ENCODE data around the gene FDX2. TPM values are rescaled to one million over a fixed set of nuclear protein-coding genes. Genes with fewer than 3 reads are reported as not detected.

Gene FDX2
- total and polyA plus RNA-seq, 2 of the 8 experiments (the other 6 are each of a cell fraction or from before 2014, with no cell fraction given), result 27.0 to 64.4 TPM

- Histone ChIP-seq H2AK5ac (ENCODE audit: low read depth, low read length) (no peak overlapping the region), H4K8ac (ENCODE audit: extremely low read depth, insufficient read depth, low read length) (peak overlapping the region; percentile 80; the same call in 1 of the 2 replicates), H4K5ac (ENCODE audit: insufficient read length, low read depth, low read length) (no peak overlapping the region), H2BK20ac (ENCODE audit: low read length) (no peak overlapping the region), H3K4me2 (ENCODE audit: insufficient read depth in 1 of 2, low read depth in 2 of 2, low read length in 2 of 2) (peak overlapping the region; percentile 70 to 75), H3K4me1 (replicated peaks in 1 of 4; ENCODE audit: control insufficient read depth in 3 of 4, insufficient read depth in 4 of 4, low read length in 3 of 4) (peaks cover 0 to 8% (median 5%) of the 10 kb centered on the region in 4 experiments; a peak in 5 of 7 replicates), H3K23me2 (ENCODE audit: low read depth, low read length) (peaks cover 11% of the 10 kb centered on the region; the same call in 1 of the 2 replicates), H2BK5ac (ENCODE audit: low read depth, low read length) (0 out of 2 replicates have a peak overlapping the region, but pooled peaks have one; percentile 9), H2AFZ (ENCODE audit: low read length) (no peak overlapping the region), H3K4me3 (ENCODE audit: extremely low read depth in 1 of 4, insufficient read depth in 2 of 4, low read depth in 3 of 4, low read length in 4 of 4) (peak overlapping the region; percentile 30 to 59 (median 38)), H3K27ac (ENCODE audit: low read depth, low read length) (no peak overlapping the region), H3K9me3 (ENCODE audit: insufficient read depth in 2 of 2, low read depth in 1 of 2, low read length in 1 of 2) (no peaks in the 10 kb centered on the region), H3K18ac (ENCODE audit: extremely low read depth, low read length) (peak overlapping the region; percentile 32; the same call in 1 of the 2 replicates), H3K27me3 (replicated peaks in 1 of 4; ENCODE audit: control insufficient read depth in 3 of 4, extremely low read depth in 1 of 4, insufficient read depth in 3 of 4, low read length in 3 of 4) (peaks cover 9 to 25% (median 23%) of the 10 kb centered on the region in 4 experiments), H3K36me3 (ENCODE audit: control insufficient read depth in 2 of 4, insufficient read depth in 4 of 4, low read length in 3 of 4) (no peaks in the 10 kb centered on the region), H2BK15ac (ENCODE audit: low read length) (0 out of 2 replicates have a peak overlapping the region, but pooled peaks have one; percentile 8), H2BK12ac (ENCODE audit: low read depth, low read length) (peak overlapping the region; percentile 43; the same call in 1 of the 2 replicates), H2BK120ac (replicated peaks; ENCODE audit: low read depth, low read length) (no peak overlapping the region), H3K9ac (replicated peaks in 1 of 4; ENCODE audit: extremely low read depth in 1 of 4, low read depth in 3 of 4, low read length in 3 of 4) (no peak overlapping the region; a peak in 1 of 7 replicates), H3K79me1 (ENCODE audit: low read depth, low read length) (no peaks in the 10 kb centered on the region), H3K23ac (ENCODE audit: insufficient read length) (no peak overlapping the region), H3K4ac (replicated peaks; ENCODE audit: insufficient read length, low read depth, low read length) (peak overlapping the region; percentile 33), H4K91ac (replicated peaks; ENCODE audit: insufficient read length, low read length) (peak overlapping the region; percentile 88), H3K79me2 (ENCODE audit: control insufficient read depth in 1 of 2, insufficient read depth in 2 of 2, low read length in 2 of 2) (no peaks in the 10 kb centered on the region), H3K14ac (ENCODE audit: insufficient read length) (no peak overlapping the region), H4K20me1 (replicated peaks in 1 of 2; ENCODE audit: control insufficient read depth in 1 of 2, insufficient read depth in 2 of 2, low read length in 2 of 2) (no peaks in the 10 kb centered on the region), H3K56ac (replicated peaks; ENCODE audit: insufficient read length, low read depth, low read length) (no peak overlapping the region)
- ChIA-PET CTCF (ENCODE audit: partially characterized antibody) (interaction anchor here (0.8 to 9.4 kb wide), 23 partner anchors 11 to 145 kb away, joined by 3 to 122 read pairs (median 4); partner anchors contain the start of genes ICAM4 and ICAM5), POLR2A (ENCODE audit: partially characterized antibody) (interaction anchor here (0.8 to 3.3 kb wide), 14 partner anchors 10 to 153 kb away, joined by 3 to 28 read pairs (median 9); partner anchors contain the start of genes DNMT1, ICAM4, ICAM5 and RAVER1)
- FAIRE-seq (no peak), DNase-seq (ENCODE audit: low read depth in 1 of 2, low spot score in 2 of 2) (peak in 1 of 2 experiments; percentile 57)
- 19% methylated on average over 35 of the region's 37 CpGs; no CpG with 5 or more reads in 1 of the 2 experiments for WGBS, 2 experiments (ENCODE audit: extremely low coverage in 1 of 2, insufficient coverage in 1 of 2, insufficient read length in 1 of 2, insufficient replicate concordance in 2 of 2, low coverage in 1 of 2, low lambda C conversion rate in 2 of 2, missing lambda C conversion rate in 1 of 2)
- TF ChIP-seq TCF12 (IDR thresholded peaks at IDR 0.05; ENCODE audit: low read depth, low read length) (no peak), MAFK (IDR thresholded peaks at IDR 0.05; ENCODE audit: low read depth, low read length) (no peak), GABPA (IDR thresholded peaks at IDR 0.05; ENCODE audit: borderline replicate concordance, insufficient read depth, low read length) (no peak), KDM4A (IDR thresholded peaks at IDR 0.05; ENCODE audit: low read depth, low read length, severe bottlenecking) (peak; percentile 17), NANOG (IDR thresholded peaks at IDR 0.05; ENCODE audit: insufficient read depth, low read depth, low read length, poor library complexity, severe bottlenecking) (no peak), SUZ12 (IDR thresholded peaks at IDR 0.05; ENCODE audit: low read length) (peak; percentile 36; the same call in 1 of the 2 replicates), BACH1 (IDR thresholded peaks at IDR 0.05; ENCODE audit: low read length) (peak; percentile 60), SRF (IDR thresholded peaks at IDR 0.05; ENCODE audit: low read depth, low read length) (no peak), PHF8 (conservative IDR thresholded peaks at IDR 0.05; ENCODE audit: low read depth, low read length) (no peak), RNF2 (IDR thresholded peaks at IDR 0.05; ENCODE audit: borderline replicate concordance, low read depth, low read length, missing control alignments, poor library complexity, severe bottlenecking) (peak; percentile 68), TAF1 (IDR thresholded peaks at IDR 0.05; ENCODE audit: low read depth, low read length) (no peak), SAP30 (IDR thresholded peaks at IDR 0.05; ENCODE audit: insufficient read depth, insufficient replicate concordance, low read length) (no peak)
Measured at GRCh38 chr19:10270180-10270615, 45.6 kb downstream of the FDX2 start.
